Measurements from ENCODE around the gene DAAM2. TPM values are rescaled to one million over a fixed set of nuclear protein-coding genes. Genes with fewer than 3 reads are reported as not detected.

Gene DAAM2
- total RNA-seq, 4 donors from 2014 or later = 11.0 to 43.3 (median 26.4) TPM

GRCh38 chr6:39912446-39912845, 120.3 kb downstream of the DAAM2 start:
- H3K9me3 ChIP-seq = no peaks in the 10 kb centered on the region
- H3K4me3 ChIP-seq = no peak overlapping the region
- no peak for DNase-seq
- intact Hi-C loops (cut with DNase I; ENCODE audit: low total_unique reads) = no loop called here
- no peaks in the 10 kb centered on the region for H3K36me3 ChIP-seq
- no peak overlapping the region for H3K27ac ChIP-seq
- H3K27me3 ChIP-seq = no peaks in the 10 kb centered on the region
- H3K4me1 ChIP-seq = no peaks in the 10 kb centered on the region
- no peak for TF ChIP-seq POLR2A (IDR thresholded peaks at IDR 0.05)
- TF ChIP-seq CTCF (IDR thresholded peaks at IDR 0.05) = no peak

GRCh38 chr6:39913391-39913916, 121.3 kb downstream of the DAAM2 start:
- Histone ChIP-seq H3K9me3 (no peaks in the 10 kb centered on the region), H3K27me3 (no peaks in the 10 kb centered on the region), H3K4me3 (no peak overlapping the region), H3K36me3 (no peaks in the 10 kb centered on the region), H3K27ac (no peak overlapping the region), H3K4me1 (no peaks in the 10 kb centered on the region)
- DNase-seq = no peak
- intact Hi-C loops (cut with DNase I; ENCODE audit: low total_unique reads) = no loop called here
- TF ChIP-seq CTCF (IDR thresholded peaks at IDR 0.05) (no peak), POLR2A (IDR thresholded peaks at IDR 0.05) (no peak)

- TF ChIP-seq POLR2A (IDR thresholded peaks at IDR 0.05) (no peak), CTCF (IDR thresholded peaks at IDR 0.05) (no peak)
- H3K36me3 ChIP-seq = no peaks in the 10 kb centered on the region
- H3K9me3 ChIP-seq = no peaks in the 10 kb centered on the region
- intact Hi-C loops (cut with DNase I; ENCODE audit: low total_unique reads) = no loop called here
- no peak for DNase-seq
- H3K27ac ChIP-seq = no peak overlapping the region
- H3K27me3 ChIP-seq = no peaks in the 10 kb centered on the region
- H3K4me3 ChIP-seq = no peak overlapping the region
- H3K4me1 ChIP-seq = no peaks in the 10 kb centered on the region
Measured at GRCh38 chr6:39914239-39914638, 122.1 kb downstream of the DAAM2 start.

GRCh38 chr6:39915866-39916265, 123.7 kb downstream of the DAAM2 start:
- Histone ChIP-seq H3K9me3 (no peaks in the 10 kb centered on the region), H3K27ac (no peak overlapping the region), H3K4me1 (no peaks in the 10 kb centered on the region), H3K4me3 (no peak overlapping the region), H3K36me3 (no peaks in the 10 kb centered on the region), H3K27me3 (no peaks in the 10 kb centered on the region)
- DNase-seq = no peak
- TF ChIP-seq CTCF (IDR thresholded peaks at IDR 0.05) (no peak), POLR2A (IDR thresholded peaks at IDR 0.05) (no peak)
- intact Hi-C loops (cut with DNase I; ENCODE audit: low total_unique reads) = no loop called here

GRCh38 chr6:39917329-39917728, 125.2 kb downstream of the DAAM2 start:
- no peak for TF ChIP-seq CTCF (IDR thresholded peaks at IDR 0.05)
- TF ChIP-seq POLR2A (IDR thresholded peaks at IDR 0.05) = no peak
- H3K4me1 ChIP-seq = no peaks in the 10 kb centered on the region
- intact Hi-C loops (cut with DNase I; ENCODE audit: low total_unique reads) = no loop called here

More at GRCh38 chr6:39917329-39917728, 125.2 kb downstream of the DAAM2 start:
- no peak for DNase-seq
- H3K27ac ChIP-seq = no peak overlapping the region
- H3K27me3 ChIP-seq = no peaks in the 10 kb centered on the region
- no peaks in the 10 kb centered on the region for H3K36me3 ChIP-seq
- no peak overlapping the region for H3K4me3 ChIP-seq
- H3K9me3 ChIP-seq = no peaks in the 10 kb centered on the region
